Immature natural killer cell (primary cell): Measurements from ENCODE around the gene HTR3E. TPM values are rescaled to one million over a fixed set of nuclear protein-coding genes. Genes with fewer than 3 reads are reported as not detected.
"Not testable (repeated sequence)": the region's sequence is repeated elsewhere in the genome, so short reads cannot be mapped to it uniquely, and the experiment has no call there.

ENCODE experiments used
- DNase-seq, 3 donors: peaks; one replicate each; pipeline ENCODE4 v3.0.0; 2022; ENCODE audit warnings: mixed read lengths in 1 of 3
- H3K27ac Mint-ChIP-seq, 6 donors: one replicate each; pipeline ENCODE4 v1.8.0; 2020; ENCODE audit warnings: mixed read lengths in 6 of 6, mild to moderate bottlenecking in 5 of 6, inconsistent platforms in 4 of 6, moderate library complexity in 3 of 6
- H3K27me3 Mint-ChIP-seq, 3 donors: one replicate each; pipeline ENCODE4 v1.8.0; 2020 to 2021; ENCODE audit warnings: low read depth in 3 of 3, mild to moderate bottlenecking in 3 of 3, mixed read lengths in 3 of 3, moderate library complexity in 3 of 3, inconsistent platforms in 1 of 3
- H3K36me3 Mint-ChIP-seq, 3 donors: one replicate each; pipeline ENCODE4 v1.8.0; 2020; ENCODE audit warnings: mixed read lengths in 3 of 3, inconsistent platforms in 2 of 3, mild to moderate bottlenecking in 2 of 3
- H3K4me1 Mint-ChIP-seq, 2 donors: one replicate each; pipeline ENCODE4 v1.8.0; 2020; ENCODE audit warnings: inconsistent platforms in 2 of 2, mild to moderate bottlenecking in 2 of 2, mixed read lengths in 2 of 2, moderate library complexity in 1 of 2
- H3K4me3 Mint-ChIP-seq, 5 donors: one replicate each; pipeline ENCODE4 v1.8.0; 2020; ENCODE audit warnings: mild to moderate bottlenecking in 5 of 5, mixed read lengths in 5 of 5, inconsistent platforms in 3 of 5, moderate library complexity in 3 of 5
- H3K9me3 Mint-ChIP-seq, 6 donors: one replicate each; pipeline ENCODE4 v1.8.0; 2020; ENCODE audit warnings: mild to moderate bottlenecking in 6 of 6, mixed read lengths in 6 of 6, inconsistent platforms in 4 of 6, moderate library complexity in 3 of 6
- polyA plus RNA-seq, 3 donors: library from polyadenylated mRNA; unstranded; fragments of 300-500 nt; fragmentation: Illumina TruSeq; gene quantifications; one replicate each; pipeline ENCODE4 v1.2.3, GENCODE V29; 2021

HTR3E gene
- not detected for polyA plus RNA-seq

GRCh38 chr3:184096811-184097383, at the start of gene HTR3E:
HTR3E (plus strand) TSS chr3:184097064; CDS start chr3:184097530, 466 bp downstream.
- Mint-ChIP-seq H3K9me3 (peaks cover 8 to 16% (median 12%) of the 10 kb centered on the region in 6 donors), H3K4me3 (no peak within 1 kb of the TSS), H3K27me3 (peaks cover 6 to 10% (median 8%) of the 10 kb centered on the region in 3 donors), H3K36me3 (peaks cover 0 to 4% (median 0%) of the 10 kb centered on the region in 3 donors), H3K27ac (no peak within 1 kb of the TSS), H3K4me1 (no peaks in the 10 kb centered on the region)
- DNase-seq = no peak

- Mint-ChIP-seq H3K4me3 (no peak overlapping the region), H3K27me3 (peaks cover 0 to 6% (median 3%) of the 10 kb centered on the region in 3 donors), H3K36me3 (no peaks in the 10 kb centered on the region), H3K4me1 (no peaks in the 10 kb centered on the region), H3K9me3 (no peaks in the 10 kb centered on the region), H3K27ac (no peak overlapping the region)
- no peak for DNase-seq
Observed at GRCh38 chr3:184050217-184050847, 46.5 kb upstream of the HTR3E start.

- H3K27me3 Mint-ChIP-seq = peaks cover 0 to 8% (median 2%) of the 10 kb centered on the region in 3 donors
- H3K36me3 Mint-ChIP-seq = no peaks in the 10 kb centered on the region
- no peaks in the 10 kb centered on the region for H3K9me3 Mint-ChIP-seq
- H3K27ac Mint-ChIP-seq = no peak within 1 kb of the TSS
- no peak within 1 kb of the TSS for H3K4me3 Mint-ChIP-seq
- no peaks in the 10 kb centered on the region for H3K4me1 Mint-ChIP-seq
- DNase-seq = no peak
Observed at GRCh38 chr3:184052767-184053166, 44.1 kb upstream of the HTR3E start, which contains the start of gene HTR3C. HTR3C (plus strand) TSS chr3:184053047; CDS start chr3:184053081, 34 bp downstream.

- H3K27ac Mint-ChIP-seq = no peak overlapping the region
- no peaks in the 10 kb centered on the region for H3K4me1 Mint-ChIP-seq
- no peaks in the 10 kb centered on the region for H3K36me3 Mint-ChIP-seq
- H3K9me3 Mint-ChIP-seq = no peaks in the 10 kb centered on the region
- H3K4me3 Mint-ChIP-seq = no peak overlapping the region
- H3K27me3 Mint-ChIP-seq = peaks cover 0 to 9% (median 3%) of the 10 kb centered on the region in 3 donors
- no peak for DNase-seq
Observed at GRCh38 chr3:184058029-184058428, 38.8 kb upstream of the HTR3E start.

- DNase-seq = no peak
- Mint-ChIP-seq H3K4me3 (no peak overlapping the region), H3K9me3 (no peaks in the 10 kb centered on the region)
Observed at GRCh38 chr3:184059424-184059823, 37.4 kb upstream of the HTR3E start.

GRCh38 chr3:184062637-184063036, 34.2 kb upstream of the HTR3E start:
- no peaks in the 10 kb centered on the region for H3K4me1 Mint-ChIP-seq
- no peak for DNase-seq
- no peaks in the 10 kb centered on the region for H3K9me3 Mint-ChIP-seq
- no peak overlapping the region for H3K4me3 Mint-ChIP-seq
- peaks cover 3 to 8% (median 6%) of the 10 kb centered on the region in 3 donors for H3K27me3 Mint-ChIP-seq
- no peak overlapping the region for H3K27ac Mint-ChIP-seq
- H3K36me3 Mint-ChIP-seq = no peaks in the 10 kb centered on the region

More at GRCh38 chr3:184059424-184059823, 37.4 kb upstream of the HTR3E start:
- Mint-ChIP-seq H3K36me3 (no peaks in the 10 kb centered on the region), H3K27me3 (peaks cover 1 to 9% (median 9%) of the 10 kb centered on the region in 3 donors), H3K27ac (no peak overlapping the region), H3K4me1 (no peaks in the 10 kb centered on the region)

GRCh38 chr3:184066211-184066610, 30.7 kb upstream of the HTR3E start:
- Mint-ChIP-seq H3K27ac (no peak overlapping the region), H3K4me1 (no peaks in the 10 kb centered on the region), H3K4me3 (no peak overlapping the region), H3K9me3 (no peaks in the 10 kb centered on the region), H3K27me3 (peaks cover 3 to 7% (median 6%) of the 10 kb centered on the region in 3 donors), H3K36me3 (no peaks in the 10 kb centered on the region)
- no peak for DNase-seq

- DNase-seq = no peak
- H3K9me3 Mint-ChIP-seq = no peaks in the 10 kb centered on the region
- H3K4me3 Mint-ChIP-seq = no peak overlapping the region
- no peaks in the 10 kb centered on the region for H3K4me1 Mint-ChIP-seq
- no peak overlapping the region for H3K27ac Mint-ChIP-seq
- H3K36me3 Mint-ChIP-seq = no peaks in the 10 kb centered on the region
- peaks cover 3 to 9% (median 6%) of the 10 kb centered on the region in 3 donors for H3K27me3 Mint-ChIP-seq
Observed at GRCh38 chr3:184067573-184068055, 29.2 kb upstream of the HTR3E start.

GRCh38 chr3:184068344-184068743, 28.5 kb upstream of the HTR3E start:
- no peak overlapping the region for H3K27ac Mint-ChIP-seq
- no peaks in the 10 kb centered on the region for H3K36me3 Mint-ChIP-seq
- H3K4me3 Mint-ChIP-seq = no peak overlapping the region
- no peak for DNase-seq
- peaks cover 3 to 9% (median 4%) of the 10 kb centered on the region in 3 donors for H3K27me3 Mint-ChIP-seq
- H3K4me1 Mint-ChIP-seq = no peaks in the 10 kb centered on the region
- no peaks in the 10 kb centered on the region for H3K9me3 Mint-ChIP-seq

- not testable (repeated sequence) for H3K27me3 Mint-ChIP-seq, H3K4me3 Mint-ChIP-seq, H3K27ac Mint-ChIP-seq, H3K36me3 Mint-ChIP-seq, DNase-seq, H3K4me1 Mint-ChIP-seq, H3K9me3 Mint-ChIP-seq
Observed at GRCh38 chr3:184071142-184071541, 25.7 kb upstream of the HTR3E start.

- Mint-ChIP-seq H3K27ac (no peak overlapping the region), H3K4me1 (no peaks in the 10 kb centered on the region), H3K9me3 (no peaks in the 10 kb centered on the region), H3K36me3 (no peaks in the 10 kb centered on the region), H3K27me3 (peaks cover 6 to 7% (median 6%) of the 10 kb centered on the region in 3 donors), H3K4me3 (no peak overlapping the region)
- DNase-seq = no peak
Observed at GRCh38 chr3:184073621-184074020, 23.2 kb upstream of the HTR3E start.

GRCh38 chr3:184075901-184076300, 21.0 kb upstream of the HTR3E start:
- Mint-ChIP-seq H3K4me3 (no peak overlapping the region), H3K27me3 (peaks cover 6 to 10% (median 9%) of the 10 kb centered on the region in 3 donors), H3K9me3 (no peaks in the 10 kb centered on the region), H3K4me1 (no peaks in the 10 kb centered on the region), H3K27ac (no peak overlapping the region), H3K36me3 (no peaks in the 10 kb centered on the region)
- DNase-seq = no peak

- no peaks in the 10 kb centered on the region for H3K36me3 Mint-ChIP-seq
- no peak overlapping the region for H3K27ac Mint-ChIP-seq
- H3K4me3 Mint-ChIP-seq = no peak overlapping the region
- no peak for DNase-seq
- no peaks in the 10 kb centered on the region for H3K4me1 Mint-ChIP-seq
- peaks cover 0 to 3% (median 0%) of the 10 kb centered on the region in 6 donors for H3K9me3 Mint-ChIP-seq
- H3K27me3 Mint-ChIP-seq = peaks cover 6 to 14% (median 7%) of the 10 kb centered on the region in 3 donors
Observed at GRCh38 chr3:184077881-184078280, 19.0 kb upstream of the HTR3E start.

- Mint-ChIP-seq H3K36me3 (no peaks in the 10 kb centered on the region), H3K27me3 (peaks cover 6 to 14% (median 7%) of the 10 kb centered on the region in 3 donors), H3K9me3 (peaks cover 0 to 3% (median 0%) of the 10 kb centered on the region in 6 donors), H3K4me3 (no peak overlapping the region), H3K4me1 (no peaks in the 10 kb centered on the region), H3K27ac (no peak overlapping the region)
- DNase-seq = no peak
Observed at GRCh38 chr3:184078851-184079250, 18.0 kb upstream of the HTR3E start.
